HEK293 (cell line): ENCODE data around the gene SOWAHD.
A peak's percentile ranks its signal among the peaks of the same experiment; 100 is the strongest.

Source experiments
- CTCF ChIA-PET: fragments of 350-600 bp; formaldehyde crosslinking; extraction: SDS; loops from one replicate; lab custom pipeline; 2021; ENCODE audit warnings: antibody characterized with exemption; lab: Yijun Ruan, JAX
- POLR2A ChIA-PET: fragments of 300-600 bp; formaldehyde crosslinking; extraction: SDS; loops from one replicate; lab custom pipeline; 2020; ENCODE audit warnings: antibody characterized with exemption, inconsistent platforms; lab: Yijun Ruan, JAX
- H3K27ac ChIP-seq: fragments of 200-500 bp; sonication (Bioruptor generic); 2 replicates; pipeline ENCODE4 v1.5.1; 2014; ENCODE audit warnings: low read depth, low read length, control low read depth, inconsistent platforms; ENCODE audit errors: extremely low read depth
- H3K36me3 ChIP-seq, 2 experiments: fragments of 200-500 bp in 1 of 2; sonication (Bioruptor generic) in 1 of 2; 1 replicate in 1 of 2; 2 replicates in 1 of 2; pipeline ENCODE4 v1.5.1; 2014 to 2017; ENCODE audit warnings: inconsistent platforms in 2 of 2, low read length in 2 of 2; ENCODE audit not compliant: control insufficient read depth in 2 of 2, insufficient read depth in 1 of 2
- H3K4me1 ChIP-seq: fragments of 200-500 bp; sonication (Bioruptor generic); 2 replicates; pipeline ENCODE4 v1.5.1; 2014; ENCODE audit warnings: mild to moderate bottlenecking, low read length, inconsistent platforms; ENCODE audit not compliant: control insufficient read depth, insufficient read depth
- H3K4me3 ChIP-seq: 2 replicates; pipeline ENCODE4 v1.5.1; 2011; ENCODE audit warnings: low read depth, mild to moderate bottlenecking, control low read depth, low read length, moderate library complexity
- H3K9me3 ChIP-seq: fragments of 200-500 bp; sonication (Bioruptor generic); 2 replicates; pipeline ENCODE4 v1.5.1; 2014; ENCODE audit warnings: low read depth, low read length, inconsistent platforms; ENCODE audit not compliant: control insufficient read depth, insufficient read depth
- GFI1B ChIP-seq: fragments of 450-650 bp; formaldehyde crosslinking; IDR thresholded peaks from 2 replicates; pipeline ENCODE4 v1.5.1; 2016; ENCODE audit warnings: missing biosample characterization, missing genetic modification characterization
- IKZF3 ChIP-seq: fragments of 450-650 bp; IDR thresholded peaks from 2 replicates; pipeline ENCODE4 v1.5.0; 2018; ENCODE audit warnings: missing biosample characterization, mild to moderate bottlenecking, missing genetic modification characterization, moderate library complexity
- KLF1 ChIP-seq: fragments of 450-650 bp; formaldehyde crosslinking; IDR thresholded peaks from 2 replicates; pipeline ENCODE4 v1.5.1; 2016; ENCODE audit warnings: missing biosample characterization, missing genetic modification characterization
- KLF7 ChIP-seq: fragments of 450-650 bp; formaldehyde crosslinking; IDR thresholded peaks from 2 replicates; pipeline ENCODE4 v1.5.1; 2016; ENCODE audit warnings: missing biosample characterization, missing genetic modification characterization, borderline replicate concordance
- MYNN ChIP-seq: fragments of 450-650 bp; formaldehyde crosslinking; IDR thresholded peaks from 2 replicates; pipeline ENCODE4 v1.5.1; 2016; ENCODE audit warnings: missing biosample characterization, missing genetic modification characterization, borderline replicate concordance
- PBX3 ChIP-seq: sonication (generic); formaldehyde crosslinking; IDR thresholded peaks from 2 replicates; pipeline ENCODE4 v1.8.1; 2022; ENCODE audit warnings: mild to moderate bottlenecking, moderate library complexity, missing genetic modification reagents
- PRDM1 ChIP-seq: fragments of 450-650 bp; formaldehyde crosslinking; IDR thresholded peaks from 2 replicates; pipeline ENCODE4; 2016; ENCODE audit warnings: missing biosample characterization, missing genetic modification characterization
- SP7 ChIP-seq: fragments of 450-650 bp; formaldehyde crosslinking; IDR thresholded peaks from 2 replicates; pipeline ENCODE4 v1.5.1; 2016; ENCODE audit warnings: missing biosample characterization, missing genetic modification characterization
- ZNF133 ChIP-seq: fragments of 450-650 bp; formaldehyde crosslinking; IDR thresholded peaks from 2 replicates; pipeline ENCODE4 v1.5.1; 2016; ENCODE audit warnings: missing biosample characterization, missing genetic modification characterization
- ZNF157 ChIP-seq: fragments of 450-650 bp; formaldehyde crosslinking; IDR thresholded peaks from 2 replicates; pipeline ENCODE4 v1.5.1; 2016; ENCODE audit warnings: missing biosample characterization, missing genetic modification characterization
- ZNF221 ChIP-seq: fragments of 450-650 bp; formaldehyde crosslinking; IDR thresholded peaks from 2 replicates; pipeline ENCODE4 v1.5.1; 2017; ENCODE audit warnings: missing biosample characterization, missing genetic modification characterization, borderline replicate concordance
- ZNF23 ChIP-seq: fragments of 450-650 bp; formaldehyde crosslinking; IDR thresholded peaks from 2 replicates; pipeline ENCODE4 v1.5.1; 2016; ENCODE audit warnings: missing biosample characterization, missing genetic modification characterization, borderline replicate concordance
- ZNF311 ChIP-seq: fragments of 450-650 bp; formaldehyde crosslinking; IDR thresholded peaks from 2 replicates; pipeline ENCODE4 v1.5.1; 2017; ENCODE audit warnings: missing biosample characterization, missing genetic modification characterization, borderline replicate concordance
- ZNF341 ChIP-seq: fragments of 450-650 bp; formaldehyde crosslinking; IDR thresholded peaks from 2 replicates; pipeline ENCODE4; 2016; ENCODE audit warnings: low read depth, missing biosample characterization, missing genetic modification characterization
- ZNF354C ChIP-seq: fragments of 450-650 bp; formaldehyde crosslinking; IDR thresholded peaks from 2 replicates; pipeline ENCODE4 v1.5.1; 2016; ENCODE audit warnings: missing biosample characterization, missing genetic modification characterization, low read depth, borderline replicate concordance
- ZNF426 ChIP-seq: fragments of 450-650 bp; formaldehyde crosslinking; IDR thresholded peaks from 2 replicates; pipeline ENCODE4 v1.5.1; 2017; ENCODE audit warnings: missing biosample characterization, missing genetic modification characterization, mild to moderate bottlenecking, inconsistent platforms, moderate library complexity
- ZNF548 ChIP-seq: fragments of 450-650 bp; formaldehyde crosslinking; IDR thresholded peaks from 2 replicates; pipeline ENCODE4 v1.5.1; 2016; ENCODE audit warnings: missing biosample characterization, missing genetic modification characterization
- ZNF610 ChIP-seq: fragments of 450-650 bp; formaldehyde crosslinking; IDR thresholded peaks from 2 replicates; pipeline ENCODE4 v1.5.1; 2016; ENCODE audit warnings: missing biosample characterization, missing genetic modification characterization, borderline replicate concordance
- ZNF626 ChIP-seq: fragments of 450-650 bp; sonication (Bioruptor Pico); formaldehyde crosslinking; IDR thresholded peaks from 2 replicates; pipeline ENCODE4 v1.5.1; 2018; ENCODE audit warnings: missing biosample characterization, missing genetic modification characterization, inconsistent platforms
- ZNF645 ChIP-seq: fragments of 450-650 bp; formaldehyde crosslinking; IDR thresholded peaks from 2 replicates; pipeline ENCODE4; 2016; ENCODE audit warnings: missing biosample characterization, missing genetic modification characterization
- ZNF658 ChIP-seq: fragments of 450-650 bp; formaldehyde crosslinking; IDR thresholded peaks from 2 replicates; pipeline ENCODE4; 2016; ENCODE audit warnings: missing biosample characterization, missing genetic modification characterization
- ZNF660 ChIP-seq: fragments of 450-650 bp; IDR thresholded peaks from 2 replicates; pipeline ENCODE4 v1.5.1; 2018; ENCODE audit warnings: missing biosample characterization, mild to moderate bottlenecking, missing genetic modification characterization
- ZNF692 ChIP-seq: fragments of 450-650 bp; formaldehyde crosslinking; IDR thresholded peaks from 2 replicates; pipeline ENCODE4 v1.5.1; 2016; ENCODE audit warnings: missing biosample characterization, missing genetic modification characterization
- ZNF777 ChIP-seq: fragments of 450-650 bp; formaldehyde crosslinking; IDR thresholded peaks from 2 replicates; pipeline ENCODE4 v1.5.1; 2017; ENCODE audit warnings: missing biosample characterization, missing genetic modification characterization, borderline replicate concordance
- ZNF785 ChIP-seq: fragments of 450-650 bp; formaldehyde crosslinking; IDR thresholded peaks from 2 replicates; pipeline ENCODE4 v1.5.1; 2016; ENCODE audit warnings: missing biosample characterization, missing genetic modification characterization
- ZSCAN16 ChIP-seq: fragments of 450-650 bp; formaldehyde crosslinking; IDR thresholded peaks from 2 replicates; pipeline ENCODE4 v1.5.1; 2016; ENCODE audit warnings: missing biosample characterization, missing genetic modification characterization
- ZSCAN18 ChIP-seq: fragments of 450-650 bp; formaldehyde crosslinking; IDR thresholded peaks from 2 replicates; pipeline ENCODE4 v1.5.1; 2016; ENCODE audit warnings: missing biosample characterization, missing genetic modification characterization
- TF ChIP-seq, protein P1 (sequence below): fragments of 450-650 bp; formaldehyde crosslinking; IDR thresholded peaks from 2 replicates; pipeline ENCODE4 v1.5.1; 2016; ENCODE audit warnings: missing biosample characterization, missing genetic modification characterization, low read depth
- TF ChIP-seq, protein P2 (sequence below): fragments of 450-650 bp; formaldehyde crosslinking; IDR thresholded peaks from 2 replicates; pipeline ENCODE4 v1.5.1; 2016; ENCODE audit warnings: missing biosample characterization, missing genetic modification characterization, borderline replicate concordance

SOWAHD gene

DNA sequence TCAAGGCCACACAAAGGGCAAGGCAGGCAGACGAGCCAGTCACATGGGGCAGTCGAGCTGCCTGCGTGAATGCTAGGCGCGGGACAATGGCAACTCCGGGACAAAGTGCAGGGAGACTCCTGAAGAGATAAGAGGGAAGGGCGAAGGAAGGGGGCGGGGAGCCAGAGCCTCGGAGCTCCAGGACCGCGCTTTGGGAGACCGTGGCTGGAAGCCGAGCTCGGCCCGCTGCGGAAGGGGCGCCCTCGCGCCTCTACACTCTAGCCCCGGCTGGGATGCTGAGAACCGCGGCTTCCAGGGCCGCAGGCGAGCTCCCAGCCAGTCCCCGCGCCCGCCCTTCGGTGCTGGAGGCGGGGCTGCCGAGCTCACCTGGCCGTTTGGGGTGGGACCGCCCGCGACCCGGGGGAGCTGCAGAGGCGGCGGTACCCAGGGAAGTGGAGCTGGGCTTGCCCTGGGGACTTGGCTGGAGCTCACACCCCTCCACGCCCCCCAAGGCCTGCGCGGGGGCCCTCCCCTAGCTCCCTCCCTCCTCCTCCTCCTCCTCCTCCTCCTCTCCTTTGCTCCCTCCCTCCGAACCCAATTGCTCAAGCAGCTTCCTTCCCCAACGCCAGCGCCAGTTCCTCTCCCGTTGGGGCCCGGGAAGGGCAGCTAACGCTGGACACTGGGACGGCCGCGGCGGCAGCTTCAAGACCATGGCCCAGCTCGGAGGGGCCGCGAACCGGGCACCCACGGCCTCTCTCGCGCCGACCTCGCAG is at the start of gene SOWAHD:
TSS of gene SOWAHD (plus strand) at position 610 of the 752 bp plus-strand sequence. CDS start at position 690, 80 bp downstream.
- H3K4me1 ChIP-seq = 0 out of 2 replicates have a peak, but pooled peaks cover 2% of the 10 kb centered on the region
- peak within 1 kb of the TSS; percentile 49; the same call in 1 of the 2 replicates for H3K27ac ChIP-seq
- no peaks in the 10 kb centered on the region for H3K9me3 ChIP-seq
- ChIA-PET CTCF (interaction anchor here (0.6 to 2.1 kb wide), 15 partner anchors 13 to 530 kb away, joined by 3 to 7 read pairs (median 3); no protein-coding TSS in a partner anchor), POLR2A (interaction anchor here (0.6 to 3.7 kb wide), 11 partner anchors 9 to 229 kb away, joined by 3 to 32 read pairs (median 6); partner anchors contain the start of genes NKRF, RPL39, SEPTIN6 and UPF3B)
- no peaks in the 10 kb centered on the region for H3K36me3 ChIP-seq
- peak within 1 kb of the TSS; percentile 51 for H3K4me3 ChIP-seq
- no peak for TF ChIP-seq ZSCAN18 (tag by site-specific recombination)
- TF ChIP-seq ZNF221 (tag by site-specific recombination) = no peak
- TF ChIP-seq ZNF548 = no peak
- TF ChIP-seq IKZF3 = 0 out of 2 replicates have a peak, but pooled peaks have one; percentile 47
- no peak for TF ChIP-seq GFI1B (tag by site-specific recombination)
- TF ChIP-seq ZNF777 (tag by site-specific recombination) = no peak
- no peak for TF ChIP-seq ZNF660 (tag by site-specific recombination)
- TF ChIP-seq PBX3 = 0 out of 2 replicates have a peak, but pooled peaks have one; percentile 16
- peak; percentile 76 for TF ChIP-seq KLF1 (tag by site-specific recombination)
- 0 out of 2 replicates have a peak, but pooled peaks have one; percentile 17 for TF ChIP-seq SP7 (tag by site-specific recombination)
- no peak for TF ChIP-seq ZNF133
- no peak for TF ChIP-seq ZNF354C (tag by site-specific recombination)
- TF ChIP-seq ZNF785 = no peak
- TF ChIP-seq ZNF658 (tag by site-specific recombination) = no peak
- no peak for TF ChIP-seq ZNF626 (tag by site-specific recombination)
- TF ChIP-seq ZNF157 = no peak
- TF ChIP-seq ZNF341 (tag by site-specific recombination) = peak; percentile 86
- TF ChIP-seq ZNF692 (tag by site-specific recombination) = peak; percentile 47; the same call in 1 of the 2 replicates
- no peak for TF ChIP-seq ZNF23
- no peak for TF ChIP-seq ZSCAN16 (tag by site-specific recombination)
- TF ChIP-seq ZNF426 = no peak
- no peak; the same call in 1 of the 2 replicates for TF ChIP-seq KLF7 (tag by site-specific recombination)
- no peak for TF ChIP-seq ZNF311
- TF ChIP-seq MYNN (tag by site-specific recombination) = no peak
- no peak for TF ChIP-seq ZNF645 (tag by site-specific recombination)
- TF ChIP-seq ZNF610 (tag by site-specific recombination) = no peak
- TF ChIP-seq PRDM1 = no peak
- TF ChIP-seq, protein P1, sequence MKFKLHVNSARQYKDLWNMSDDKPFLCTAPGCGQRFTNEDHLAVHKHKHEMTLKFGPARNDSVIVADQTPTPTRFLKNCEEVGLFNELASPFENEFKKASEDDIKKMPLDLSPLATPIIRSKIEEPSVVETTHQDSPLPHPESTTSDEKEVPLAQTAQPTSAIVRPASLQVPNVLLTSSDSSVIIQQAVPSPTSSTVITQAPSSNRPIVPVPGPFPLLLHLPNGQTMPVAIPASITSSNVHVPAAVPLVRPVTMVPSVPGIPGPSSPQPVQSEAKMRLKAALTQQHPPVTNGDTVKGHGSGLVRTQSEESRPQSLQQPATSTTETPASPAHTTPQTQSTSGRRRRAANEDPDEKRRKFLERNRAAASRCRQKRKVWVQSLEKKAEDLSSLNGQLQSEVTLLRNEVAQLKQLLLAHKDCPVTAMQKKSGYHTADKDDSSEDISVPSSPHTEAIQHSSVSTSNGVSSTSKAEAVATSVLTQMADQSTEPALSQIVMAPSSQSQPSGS (tag by site-specific recombination) = no peak
- TF ChIP-seq, protein P2, sequence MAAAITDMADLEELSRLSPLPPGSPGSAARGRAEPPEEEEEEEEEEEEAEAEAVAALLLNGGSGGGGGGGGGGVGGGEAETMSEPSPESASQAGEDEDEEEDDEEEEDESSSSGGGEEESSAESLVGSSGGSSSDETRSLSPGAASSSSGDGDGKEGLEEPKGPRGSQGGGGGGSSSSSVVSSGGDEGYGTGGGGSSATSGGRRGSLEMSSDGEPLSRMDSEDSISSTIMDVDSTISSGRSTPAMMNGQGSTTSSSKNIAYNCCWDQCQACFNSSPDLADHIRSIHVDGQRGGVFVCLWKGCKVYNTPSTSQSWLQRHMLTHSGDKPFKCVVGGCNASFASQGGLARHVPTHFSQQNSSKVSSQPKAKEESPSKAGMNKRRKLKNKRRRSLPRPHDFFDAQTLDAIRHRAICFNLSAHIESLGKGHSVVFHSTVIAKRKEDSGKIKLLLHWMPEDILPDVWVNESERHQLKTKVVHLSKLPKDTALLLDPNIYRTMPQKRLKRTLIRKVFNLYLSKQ (tag by site-specific recombination) = no peak
